Stimulated activated CD4-positive, alpha-beta T cell treated with anti-CD3 and anti-CD28 coated beads, Interleukin-12 subunit alpha, Interleukin-12 subunit beta, amount 100 ng/mL, for 48 hours (primary cell): ENCODE results near the gene WTIP.
"Not testable (repeated sequence)": the region's sequence is repeated elsewhere in the genome, so short reads cannot be mapped to it uniquely, and the experiment has no call there.

Experiments
- DNase-seq, 3 donors: peaks; one replicate each; pipeline ENCODE4 v3.0.0-alpha.2; 2020; ENCODE audit warnings: low read depth in 2 of 3, low spot score in 1 of 3

Gene WTIP

DNA sequence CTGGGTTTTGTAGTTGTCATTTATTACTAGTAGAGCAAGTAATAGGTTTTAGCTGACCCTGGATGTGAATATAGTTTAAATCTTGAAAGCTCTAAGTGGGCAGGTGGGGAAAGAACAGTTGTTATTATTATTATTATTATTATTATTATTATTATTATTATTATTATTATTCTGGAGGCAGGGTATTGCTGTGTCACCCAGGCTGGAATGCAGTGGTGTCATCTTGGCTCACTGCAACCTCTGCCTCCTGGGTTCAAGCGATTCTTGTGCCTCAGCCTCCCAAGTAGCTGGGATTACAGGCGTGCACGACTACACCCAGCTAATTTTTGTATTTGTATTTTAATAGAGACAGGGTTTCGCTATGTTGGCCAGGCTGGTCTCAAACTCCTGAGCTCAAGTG is 3.1 kb upstream of the WTIP start:
- not testable (repeated sequence) for DNase-seq

DNA sequence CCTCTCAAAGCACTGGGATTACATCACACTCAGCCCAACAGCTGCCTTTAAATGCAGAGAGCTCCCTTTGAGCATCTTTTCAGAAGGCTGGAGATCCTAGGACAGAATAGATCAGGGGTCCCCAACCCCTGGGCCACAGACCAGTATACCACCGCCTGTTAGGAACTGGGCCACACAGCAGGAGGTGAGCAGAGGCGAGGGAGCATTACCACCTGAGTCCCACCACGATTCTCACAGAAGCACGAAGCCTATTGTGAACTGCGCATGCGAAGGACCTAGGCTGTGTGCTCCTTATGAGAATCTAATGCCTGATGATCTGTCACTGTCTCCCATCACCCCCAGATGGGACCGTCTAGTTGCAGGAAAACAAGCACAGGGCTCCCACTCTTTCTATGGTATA is 2.2 kb upstream of the WTIP start:
- no peak for DNase-seq

DNA sequence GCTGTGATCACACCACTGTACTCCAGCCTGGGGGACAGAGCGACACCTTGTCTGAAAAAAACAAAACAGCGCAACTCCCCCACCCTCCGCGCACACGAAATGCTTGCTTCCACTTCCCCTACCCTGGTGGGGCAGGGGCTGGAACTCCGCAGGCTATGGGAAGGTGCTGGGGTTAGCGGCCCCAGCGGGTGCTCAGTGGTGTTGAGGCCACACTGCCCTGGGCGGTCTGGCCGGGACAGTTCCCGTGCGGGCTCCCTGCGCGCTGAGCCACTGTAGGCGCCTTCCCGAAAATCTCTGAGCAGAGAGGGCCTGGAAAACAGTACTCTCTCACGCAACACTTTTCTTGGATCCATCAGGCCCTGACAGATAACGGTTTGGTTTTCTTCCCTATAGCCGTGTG is 1.1 kb upstream of the WTIP start:
- DNase-seq = no peak

DNA sequence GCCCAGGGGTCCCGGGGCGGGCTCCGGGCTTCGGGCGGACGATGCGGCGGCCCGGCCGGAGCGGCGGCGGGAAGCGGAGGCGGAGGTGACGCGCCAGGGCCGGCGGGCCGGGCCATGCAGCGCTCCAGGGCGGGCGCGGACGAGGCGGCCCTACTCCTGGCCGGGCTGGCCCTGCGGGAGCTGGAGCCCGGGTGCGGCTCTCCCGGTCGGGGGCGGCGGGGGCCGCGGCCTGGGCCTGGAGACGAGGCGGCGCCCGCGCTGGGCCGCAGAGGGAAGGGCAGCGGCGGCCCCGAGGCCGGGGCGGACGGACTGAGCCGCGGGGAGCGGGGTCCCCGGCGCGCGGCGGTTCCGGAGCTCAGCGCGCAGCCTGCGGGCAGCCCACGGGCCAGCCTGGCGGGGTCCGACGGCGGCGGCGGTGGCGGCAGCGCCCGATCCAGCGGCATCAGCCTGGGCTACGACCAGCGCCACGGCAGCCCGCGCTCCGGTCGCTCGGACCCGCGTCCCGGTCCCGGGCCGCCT is 362 bp downstream of the WTIP start:
- DNase-seq = no peak

DNA sequence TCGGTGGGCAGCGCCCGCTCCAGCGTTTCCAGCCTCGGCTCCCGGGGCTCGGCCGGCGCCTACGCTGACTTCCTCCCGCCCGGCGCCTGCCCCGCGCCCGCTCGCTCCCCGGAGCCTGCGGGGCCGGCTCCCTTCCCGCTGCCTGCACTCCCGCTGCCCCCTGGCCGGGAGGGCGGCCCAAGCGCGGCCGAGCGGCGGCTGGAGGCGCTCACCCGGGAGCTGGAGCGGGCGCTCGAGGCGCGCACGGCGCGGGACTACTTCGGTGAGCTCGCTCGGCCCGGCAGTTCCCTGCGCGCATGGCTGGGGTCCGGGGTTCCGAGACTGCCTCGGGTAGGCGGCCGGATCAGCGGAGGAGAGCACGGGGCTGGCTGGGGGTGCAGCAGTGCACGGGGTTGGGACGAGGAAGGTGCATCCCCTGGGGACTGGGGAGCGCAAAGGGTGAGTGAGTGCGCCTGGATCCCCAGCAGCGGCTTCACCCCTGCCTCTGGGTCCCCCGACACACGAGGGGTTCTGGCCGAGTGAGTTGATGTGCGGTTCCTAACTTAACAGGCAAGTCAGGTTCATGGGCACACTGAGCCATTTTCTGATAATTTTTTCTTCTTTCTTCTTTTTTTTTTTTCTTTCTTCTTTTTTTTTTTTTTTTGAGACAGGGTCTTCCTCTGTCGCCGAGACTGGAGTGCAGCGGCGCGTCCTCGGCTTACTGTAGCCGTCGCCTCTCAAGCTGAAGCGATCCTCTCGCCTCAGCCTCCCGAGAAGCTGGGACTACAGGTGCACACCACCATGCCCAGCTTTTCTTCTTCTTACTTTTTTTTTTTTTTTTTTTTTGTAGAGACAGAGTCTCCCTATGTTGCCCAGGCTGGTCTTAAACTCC is 1.1 kb downstream of the WTIP start:
- no peak for DNase-seq

DNA sequence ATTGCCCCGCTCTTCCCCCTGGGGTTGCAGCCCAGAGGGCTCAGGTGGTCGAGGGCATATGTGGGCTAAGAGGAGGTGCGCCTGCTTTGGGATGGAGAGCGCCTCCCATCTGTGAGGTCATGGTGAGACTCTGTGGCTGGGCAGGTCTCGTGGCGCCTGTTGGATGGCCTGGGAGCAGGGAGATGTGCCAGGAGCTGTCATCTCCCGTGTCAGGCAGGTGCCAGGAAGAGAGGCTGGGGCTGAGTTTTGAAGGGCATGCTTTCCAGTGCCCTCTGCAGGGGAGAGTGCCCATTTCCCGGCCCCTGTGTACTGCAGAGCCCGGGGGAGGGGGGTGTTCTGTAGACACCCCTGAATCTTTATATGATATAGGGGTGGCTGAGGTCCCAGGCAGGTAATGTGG is 2.8 kb downstream of the WTIP start:
- no peak for DNase-seq

DNA sequence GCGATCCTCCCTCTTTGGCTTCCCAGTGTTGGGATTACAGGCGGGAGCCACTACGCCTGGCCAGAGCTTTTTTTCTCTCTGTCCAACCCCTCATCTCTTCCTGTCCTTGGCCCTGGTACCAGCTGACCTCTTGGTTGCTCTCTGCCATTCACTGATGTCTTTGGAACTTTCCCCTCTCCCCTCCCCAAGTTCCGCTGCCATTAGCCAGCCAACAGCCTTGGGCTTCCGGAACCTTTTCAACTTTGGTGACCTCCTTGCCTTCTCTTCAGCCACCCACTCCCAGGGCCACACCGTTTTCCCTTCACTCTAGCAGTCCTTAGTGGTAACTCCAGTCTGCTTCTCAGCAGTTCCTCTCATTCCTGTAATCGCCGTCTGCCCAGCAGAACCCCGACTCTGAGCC is 4.3 kb downstream of the WTIP start:
- DNase-seq = no peak

DNA sequence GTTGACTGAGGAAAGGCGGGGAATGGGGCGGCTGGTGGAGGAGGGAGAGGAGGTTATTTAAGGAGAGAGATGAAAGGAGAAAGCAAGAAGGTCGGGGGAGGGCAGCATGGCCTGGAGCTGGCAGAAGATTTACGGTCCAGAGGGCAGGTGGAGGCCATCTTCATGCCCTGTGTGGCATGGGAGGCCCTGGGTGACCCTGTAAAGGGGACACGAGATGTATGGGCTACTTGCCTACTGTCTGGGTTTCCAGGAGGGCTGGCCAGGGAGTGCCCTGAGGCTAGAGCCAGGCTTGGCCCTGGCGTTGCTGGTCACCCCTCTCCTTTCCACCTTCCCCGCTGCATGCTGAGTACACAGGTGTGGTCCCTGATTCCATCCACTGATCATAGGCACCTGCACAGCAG is 6.1 kb downstream of the WTIP start:
- DNase-seq = no peak

DNA sequence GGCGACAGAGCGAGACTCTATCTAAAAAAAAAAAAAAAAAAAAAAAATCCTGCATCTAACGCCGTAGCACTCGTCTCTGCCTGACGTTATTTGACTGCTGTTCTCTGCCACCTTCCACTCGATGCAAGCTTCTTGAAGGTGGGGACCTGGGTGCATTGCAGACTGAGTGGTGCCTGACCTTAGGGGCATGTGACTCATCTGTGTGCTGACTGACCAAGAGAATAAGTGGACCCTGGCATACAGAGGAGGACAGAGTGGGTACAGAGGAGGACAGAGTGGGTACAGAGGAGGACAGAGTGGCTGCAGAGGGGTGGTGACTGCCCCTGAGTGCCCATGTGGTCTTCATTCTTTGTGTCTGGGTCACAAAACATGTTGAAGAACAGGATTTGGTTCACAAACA is 7.6 kb downstream of the WTIP start:
- DNase-seq = no peak

DNA sequence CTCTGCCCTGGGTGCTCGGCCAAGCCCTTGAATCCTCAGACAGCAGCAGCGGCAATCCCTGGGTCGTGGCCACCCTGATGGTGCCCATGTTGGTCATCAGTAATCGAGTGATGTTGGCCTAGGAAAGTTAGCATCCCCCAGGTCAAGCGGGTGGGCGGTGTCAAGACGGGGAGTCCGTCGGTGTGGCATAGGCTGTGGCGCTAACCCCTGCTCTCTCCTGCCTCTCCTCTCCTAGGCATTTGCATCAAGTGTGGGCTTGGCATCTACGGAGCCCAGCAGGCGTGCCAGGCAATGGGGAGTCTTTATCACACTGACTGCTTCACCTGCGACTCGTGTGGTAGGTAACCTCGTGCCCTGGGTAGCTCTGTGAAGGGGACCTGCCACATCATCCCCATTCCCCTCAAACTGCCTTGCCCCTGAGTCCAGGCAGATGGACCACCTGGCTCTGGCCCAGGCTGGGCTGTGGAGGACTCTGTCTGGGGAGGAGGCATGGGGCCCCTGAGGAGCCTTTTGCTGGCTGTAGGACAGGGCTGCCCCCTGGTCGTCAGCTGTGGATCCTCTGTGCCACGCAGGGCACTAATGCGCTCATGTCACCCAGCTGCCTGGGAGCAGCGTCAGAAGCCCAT is 8.7 kb downstream of the WTIP start:
- no peak for DNase-seq

DNA sequence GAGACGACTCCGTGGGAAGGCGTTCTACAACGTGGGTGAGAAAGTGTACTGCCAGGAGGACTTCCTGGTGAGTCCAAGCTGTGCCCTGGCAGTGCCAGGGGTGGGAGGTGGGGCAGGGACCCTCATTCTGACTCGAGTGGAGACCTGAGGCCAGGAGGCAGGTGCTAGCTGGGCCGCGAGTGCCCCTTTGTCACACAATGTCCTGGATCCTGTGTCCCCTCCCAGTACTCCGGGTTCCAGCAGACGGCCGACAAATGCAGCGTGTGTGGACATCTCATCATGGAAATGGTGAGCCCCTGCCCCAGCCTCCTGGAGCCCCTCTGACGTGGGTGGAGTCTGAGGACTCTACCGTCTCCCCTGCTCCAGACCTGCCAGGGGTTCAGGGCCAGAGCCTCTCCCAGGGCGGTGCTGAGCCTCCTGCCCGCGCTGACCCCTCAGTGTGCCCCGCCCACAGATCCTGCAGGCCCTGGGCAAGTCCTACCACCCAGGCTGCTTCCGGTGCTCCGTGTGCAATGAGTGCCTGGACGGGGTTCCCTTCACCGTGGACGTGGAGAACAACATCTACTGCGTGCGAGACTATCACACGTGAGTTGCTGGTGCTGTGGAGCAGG is 11.6 kb downstream of the WTIP start:
- DNase-seq = no peak

DNA sequence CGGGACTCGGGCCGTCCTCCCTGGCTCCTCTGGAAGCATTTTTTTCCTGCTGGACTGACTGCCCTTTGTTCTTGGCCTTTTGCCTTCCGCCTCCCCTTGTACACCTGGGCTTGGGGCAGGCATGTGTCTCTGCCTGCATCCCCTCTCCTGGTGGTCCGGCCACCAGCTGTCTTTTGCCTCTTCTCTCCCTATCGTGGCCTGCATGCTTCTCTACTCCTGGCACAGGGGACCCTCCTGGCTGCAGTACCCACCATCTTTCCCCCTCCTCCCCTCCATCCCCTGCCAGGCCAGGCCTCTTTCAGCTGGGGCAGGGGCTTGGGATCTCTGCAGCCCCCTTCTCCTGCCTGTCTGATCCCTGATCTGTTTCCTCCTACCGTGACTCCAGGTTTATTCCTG is 12.1 kb downstream of the WTIP start:
- DNase-seq = no peak

DNA sequence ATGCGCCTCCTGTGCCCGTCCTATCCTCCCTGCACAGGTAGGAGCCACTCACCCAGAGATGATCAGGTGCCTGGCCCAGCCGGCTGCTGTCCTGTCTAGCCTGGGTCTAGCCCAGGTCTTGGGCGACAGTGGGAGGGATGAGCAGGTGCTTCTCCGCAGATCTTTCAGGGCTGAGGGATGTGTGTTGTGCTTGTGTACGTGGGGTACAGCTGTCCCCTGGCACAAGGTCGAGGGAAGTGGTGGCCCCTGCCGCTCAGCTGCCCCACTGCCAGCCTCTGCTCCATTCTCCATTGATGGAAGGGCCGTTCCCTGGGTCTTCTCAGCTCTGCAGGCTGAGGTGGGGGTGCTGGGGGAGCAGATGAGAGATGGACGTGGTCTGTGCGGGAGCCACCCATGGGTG is 13.0 kb downstream of the WTIP start:
- DNase-seq = no peak

DNA sequence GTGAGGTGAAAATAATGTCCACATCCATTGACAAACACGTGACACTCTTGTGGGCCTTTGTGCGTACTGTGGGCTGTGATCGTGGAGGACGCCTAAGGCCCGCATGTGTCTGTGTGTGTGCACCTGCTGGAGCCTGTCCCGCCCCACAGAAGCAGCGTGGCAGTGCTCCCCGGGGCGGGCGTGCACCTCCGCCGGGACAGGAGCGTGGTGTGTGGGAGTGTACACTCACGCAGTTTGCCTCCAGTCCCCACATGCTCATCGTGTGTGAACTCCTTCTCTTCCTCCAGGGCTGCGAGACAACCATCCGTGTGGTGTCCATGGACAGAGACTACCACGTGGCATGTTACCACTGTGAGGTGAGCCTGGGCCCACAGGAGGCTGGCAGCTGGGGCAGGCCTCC is 13.9 kb downstream of the WTIP start:
- no peak for DNase-seq

DNA sequence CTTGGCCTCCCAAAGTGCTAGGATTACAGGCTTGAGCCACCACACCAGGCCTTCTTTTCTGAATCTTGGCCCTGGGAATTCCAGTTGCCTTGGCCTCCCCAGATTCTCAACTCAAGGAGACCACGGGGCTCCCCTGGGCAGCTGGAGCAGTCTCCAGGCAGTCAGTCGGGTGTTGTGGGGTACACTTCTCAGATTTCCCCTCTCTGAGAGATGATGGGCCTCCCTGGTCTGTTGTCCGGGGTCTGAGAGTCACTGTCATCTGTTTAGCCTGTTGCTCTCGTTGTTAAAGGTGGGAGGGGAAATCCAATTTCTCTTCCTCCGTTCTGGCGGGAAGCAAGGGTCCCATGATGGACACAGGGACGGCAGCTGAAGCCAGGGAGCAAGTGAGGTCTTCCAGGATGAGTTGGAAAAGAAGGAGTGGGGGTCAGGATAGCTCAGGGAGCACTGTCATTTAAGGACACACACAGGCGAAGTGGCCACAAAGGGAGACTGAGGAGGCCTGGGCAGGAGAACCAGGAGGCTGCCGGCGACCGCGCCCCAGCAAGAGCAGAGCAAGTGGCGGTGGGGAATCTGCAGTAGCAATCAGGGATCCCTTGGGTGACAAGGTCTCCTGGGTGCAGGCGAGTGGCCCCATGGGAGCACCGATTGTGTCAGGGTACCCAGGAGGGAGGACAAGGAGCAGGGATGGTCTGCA is 15.7 kb downstream of the WTIP start:
- DNase-seq = no peak

DNA sequence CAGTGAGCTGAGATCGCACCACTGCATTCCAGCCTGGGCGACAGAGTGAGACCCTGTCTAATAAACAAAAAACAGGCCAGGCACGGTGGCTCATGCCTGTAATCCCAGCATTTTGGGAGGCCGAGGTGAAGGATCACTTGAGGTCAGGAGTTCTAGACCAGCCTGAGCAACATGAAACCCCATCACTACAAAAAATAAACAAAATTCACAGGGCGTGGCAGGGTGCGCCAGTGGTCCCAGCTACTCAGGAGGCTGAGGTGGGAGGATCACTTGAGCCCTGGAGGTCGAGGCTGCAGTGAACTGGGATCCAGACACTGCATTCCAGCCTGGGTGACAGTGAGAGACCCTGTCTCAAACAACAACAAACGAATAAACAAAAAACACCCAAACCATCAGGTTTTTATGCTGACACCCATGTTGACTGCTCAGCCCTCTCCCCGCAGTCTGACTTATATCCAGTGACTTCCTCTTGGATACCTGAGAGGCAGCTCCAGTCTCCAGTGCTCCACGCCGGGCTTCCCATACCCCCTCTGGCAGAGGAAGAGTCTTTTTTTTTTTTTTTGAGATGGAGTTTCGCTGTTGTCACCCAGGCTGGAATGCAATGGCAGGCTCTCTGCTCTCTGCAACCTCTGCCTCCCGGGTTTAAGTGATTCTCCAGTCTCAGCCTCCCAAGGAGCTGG is 17.7 kb downstream of the WTIP start:
- no peak for DNase-seq

DNA sequence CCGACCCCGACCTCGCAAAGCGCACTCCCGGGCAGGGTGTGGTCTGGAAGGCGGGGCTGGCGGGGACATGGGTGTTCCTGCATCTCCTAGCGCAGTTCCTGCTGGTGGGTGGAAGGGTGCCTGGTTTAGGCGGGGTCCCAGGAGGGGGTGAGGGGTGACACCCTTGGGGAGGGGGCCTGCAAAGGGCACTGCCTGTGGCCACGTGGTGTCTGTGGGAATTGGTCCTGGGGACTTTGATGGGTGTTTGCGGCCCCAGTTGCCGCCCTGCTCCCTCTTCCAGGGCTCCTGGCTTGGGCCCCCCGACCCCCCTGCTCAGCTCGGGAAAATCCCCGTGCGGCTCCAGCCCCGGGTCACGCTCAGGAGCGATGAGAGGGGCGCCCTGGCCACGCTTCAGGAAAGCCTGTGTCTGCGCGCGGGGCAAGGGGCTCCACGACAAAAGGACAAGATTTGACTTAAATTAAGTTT is 19.1 kb downstream of the WTIP start:
- no peak for DNase-seq

DNA sequence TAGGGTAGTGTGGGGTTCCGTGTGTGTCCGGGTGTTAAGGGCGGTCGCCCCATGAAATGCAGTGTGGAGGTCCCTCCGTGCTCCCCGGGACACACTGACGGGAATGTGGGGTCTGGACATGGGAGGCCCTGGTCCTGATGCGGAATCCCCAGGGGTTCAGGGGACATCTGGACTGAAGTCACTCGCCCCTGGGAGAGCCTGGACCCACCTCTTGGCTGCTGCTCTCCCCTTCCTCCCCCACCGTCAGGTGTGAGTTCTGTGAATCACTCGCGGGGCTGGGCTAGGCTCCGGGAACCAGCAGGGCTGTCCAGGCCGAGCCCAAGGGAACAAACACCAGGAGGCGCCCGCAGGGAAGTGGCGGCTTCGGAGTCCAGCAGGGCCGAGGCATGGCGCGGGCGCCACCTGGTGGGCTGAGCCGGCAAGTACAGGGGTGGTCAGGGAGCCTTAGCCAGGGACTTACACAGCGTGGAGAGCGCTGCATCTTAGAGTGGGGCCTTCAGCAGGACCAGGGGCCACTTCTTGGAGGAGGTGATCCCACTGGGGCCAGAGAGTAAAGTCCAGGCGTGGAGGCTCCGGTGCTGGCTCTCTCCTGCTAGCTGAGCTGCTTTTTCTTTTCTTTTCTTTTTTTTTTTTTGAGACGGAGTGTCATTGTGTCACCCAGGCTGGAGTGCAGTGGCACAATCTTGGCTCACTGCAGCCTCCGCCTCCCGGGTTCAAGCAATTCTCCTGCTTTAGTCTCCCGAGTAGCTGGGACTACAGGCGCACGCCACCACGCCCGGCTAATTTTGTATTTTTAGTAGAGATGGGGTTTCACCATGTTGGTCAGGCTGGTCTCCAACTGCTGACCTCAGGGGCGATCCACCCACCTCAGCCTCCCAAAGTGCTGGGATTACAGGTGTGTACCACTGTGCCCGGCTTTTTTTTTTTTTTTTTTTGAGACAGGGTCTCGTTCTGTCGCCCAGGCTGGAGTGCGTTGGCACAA is 20.1 kb downstream of the WTIP start:
- DNase-seq = peak; percentile 79 to 95 (median 85)

DNA sequence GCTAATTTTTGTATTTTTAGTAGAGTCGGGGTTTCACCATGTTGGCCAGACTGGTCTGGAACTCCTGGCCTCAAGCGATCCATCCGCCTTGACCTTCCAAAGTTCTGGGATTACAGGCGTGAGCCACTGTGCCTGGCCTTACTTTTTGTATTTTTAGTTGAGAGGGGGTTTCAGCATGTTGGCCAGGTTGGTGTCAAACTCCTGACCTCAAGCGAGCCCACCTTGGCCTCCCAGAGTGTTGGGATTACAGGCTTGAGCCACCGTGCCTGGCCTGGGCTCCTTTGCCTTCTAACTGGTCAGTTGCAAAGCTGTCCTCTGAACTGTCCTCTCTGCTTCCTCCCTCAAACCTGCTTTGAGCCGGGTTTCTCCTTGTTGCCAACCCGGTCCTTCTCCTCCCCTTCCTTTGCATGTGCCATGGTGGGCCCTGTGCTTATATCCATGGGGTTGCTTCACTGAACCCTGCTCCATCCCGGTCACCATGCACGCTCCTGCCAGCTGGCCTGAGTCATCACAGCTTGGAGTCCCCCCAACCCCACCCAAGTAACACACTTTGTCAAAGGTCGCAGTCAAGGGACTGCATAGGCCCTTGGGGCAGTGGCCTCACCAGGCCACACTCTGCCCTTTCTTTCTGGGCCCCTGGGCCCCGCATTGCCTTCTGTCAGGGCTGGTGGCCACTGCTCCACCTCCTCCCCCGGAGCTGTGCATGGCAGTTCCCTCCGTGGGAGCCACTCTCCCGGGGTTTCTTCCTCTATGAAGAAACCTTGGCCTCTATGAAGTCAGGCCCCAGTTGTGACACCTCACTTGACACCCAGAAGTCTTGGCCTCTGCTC is 21.2 kb downstream of the WTIP start:
- DNase-seq = no peak
